Neural crest cell (in vitro differentiated cells): ENCODE data around the gene CCR6. TPM values are rescaled to one million over a fixed set of nuclear protein-coding genes. Genes with fewer than 3 reads are reported as not detected.
A peak's percentile ranks its signal among the peaks of the same experiment; 100 is the strongest.

Experiments used
- DNase-seq: peaks from one replicate; pipeline ENCODE4 v3.0.0; 2021; ENCODE audit warnings: low read depth, mixed read lengths, low spot score
- H3K27ac Mint-ChIP-seq: one replicate; pipeline ENCODE4 v1.8.0; 2021; ENCODE audit warnings: mild to moderate bottlenecking, mixed read lengths; ENCODE audit not compliant: unreplicated experiment
- H3K27me3 Mint-ChIP-seq: 2 replicates; pipeline ENCODE4 v1.8.0; 2021; ENCODE audit warnings: low read depth, mild to moderate bottlenecking, mixed read lengths
- H3K36me3 Mint-ChIP-seq: 2 replicates; pipeline ENCODE4 v1.8.0; 2021; ENCODE audit warnings: low read depth, mild to moderate bottlenecking, mixed read lengths
- H3K4me1 Mint-ChIP-seq: 2 replicates; pipeline ENCODE4 v1.8.0; 2021; ENCODE audit warnings: mixed read lengths
- H3K4me3 Mint-ChIP-seq: one replicate; pipeline ENCODE4 v1.8.0; 2021; ENCODE audit warnings: mild to moderate bottlenecking, mixed read lengths
- H3K9me3 Mint-ChIP-seq: 2 replicates; pipeline ENCODE4 v1.8.0; 2021; ENCODE audit warnings: mixed read lengths
- total RNA-seq: library from RNA; stranded (reverse); gene quantifications from 2 replicates; pipeline ENCODE4 v1.2.1, GENCODE V29; 2021
- TF ChIP-seq, protein P1 (sequence below): fragments of 200-600 bp; sonication (generic); conservative IDR thresholded peaks from 2 replicates; pipeline ENCODE4 v1.5.0; 2021; ENCODE audit warnings: antibody characterized with exemption, mild to moderate bottlenecking

Gene CCR6
- total RNA-seq, 1 donor from 2014 or later: not detected

DNA sequence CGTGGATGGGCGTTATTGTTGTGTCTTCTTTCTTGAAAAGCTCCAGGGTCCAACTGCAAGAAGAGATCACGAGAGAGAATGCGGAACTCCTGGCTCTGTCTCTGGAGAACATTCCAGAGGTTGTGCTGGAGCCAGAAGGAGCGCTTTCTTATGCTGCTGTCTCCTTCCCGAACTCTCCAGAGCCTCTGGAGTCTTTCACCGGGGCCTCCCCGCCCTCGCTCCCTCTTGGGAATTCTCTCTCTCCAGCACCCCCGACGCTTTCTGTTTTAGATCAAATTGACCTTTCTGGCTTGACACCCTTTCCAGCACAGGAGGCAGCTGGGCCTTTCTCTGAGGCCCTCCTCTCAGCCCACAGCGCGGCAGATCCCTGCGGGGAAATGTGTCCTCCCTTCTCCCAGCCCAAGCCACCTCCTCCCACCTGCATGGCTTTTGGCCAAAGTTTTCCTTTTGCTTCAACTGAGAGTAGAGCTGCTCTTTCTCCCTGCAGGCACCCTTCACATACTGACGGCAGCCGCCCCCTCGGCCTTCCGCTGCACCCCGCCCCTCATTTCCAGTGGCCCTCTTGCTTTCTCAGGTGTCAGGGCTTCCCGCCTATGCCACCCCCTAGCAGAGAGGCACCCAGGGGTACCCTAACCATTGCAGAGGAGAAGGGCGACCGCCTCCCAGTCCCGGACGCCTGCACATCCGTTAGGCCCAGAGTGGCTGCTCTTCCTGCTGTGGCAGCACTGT lies 6.6 kb upstream of the CCR6 start:
- Mint-ChIP-seq H3K27me3 (no peaks in the 10 kb centered on the region), H3K9me3 (no peaks in the 10 kb centered on the region), H3K27ac (peak overlapping the region; percentile 22), H3K4me3 (no peak overlapping the region), H3K4me1 (peaks cover 8% of the 10 kb centered on the region), H3K36me3 (no peaks in the 10 kb centered on the region)
- DNase-seq: no peak
- TF ChIP-seq, protein P1, sequence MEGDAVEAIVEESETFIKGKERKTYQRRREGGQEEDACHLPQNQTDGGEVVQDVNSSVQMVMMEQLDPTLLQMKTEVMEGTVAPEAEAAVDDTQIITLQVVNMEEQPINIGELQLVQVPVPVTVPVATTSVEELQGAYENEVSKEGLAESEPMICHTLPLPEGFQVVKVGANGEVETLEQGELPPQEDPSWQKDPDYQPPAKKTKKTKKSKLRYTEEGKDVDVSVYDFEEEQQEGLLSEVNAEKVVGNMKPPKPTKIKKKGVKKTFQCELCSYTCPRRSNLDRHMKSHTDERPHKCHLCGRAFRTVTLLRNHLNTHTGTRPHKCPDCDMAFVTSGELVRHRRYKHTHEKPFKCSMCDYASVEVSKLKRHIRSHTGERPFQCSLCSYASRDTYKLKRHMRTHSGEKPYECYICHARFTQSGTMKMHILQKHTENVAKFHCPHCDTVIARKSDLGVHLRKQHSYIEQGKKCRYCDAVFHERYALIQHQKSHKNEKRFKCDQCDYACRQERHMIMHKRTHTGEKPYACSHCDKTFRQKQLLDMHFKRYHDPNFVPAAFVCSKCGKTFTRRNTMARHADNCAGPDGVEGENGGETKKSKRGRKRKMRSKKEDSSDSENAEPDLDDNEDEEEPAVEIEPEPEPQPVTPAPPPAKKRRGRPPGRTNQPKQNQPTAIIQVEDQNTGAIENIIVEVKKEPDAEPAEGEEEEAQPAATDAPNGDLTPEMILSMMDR: no peak

DNA sequence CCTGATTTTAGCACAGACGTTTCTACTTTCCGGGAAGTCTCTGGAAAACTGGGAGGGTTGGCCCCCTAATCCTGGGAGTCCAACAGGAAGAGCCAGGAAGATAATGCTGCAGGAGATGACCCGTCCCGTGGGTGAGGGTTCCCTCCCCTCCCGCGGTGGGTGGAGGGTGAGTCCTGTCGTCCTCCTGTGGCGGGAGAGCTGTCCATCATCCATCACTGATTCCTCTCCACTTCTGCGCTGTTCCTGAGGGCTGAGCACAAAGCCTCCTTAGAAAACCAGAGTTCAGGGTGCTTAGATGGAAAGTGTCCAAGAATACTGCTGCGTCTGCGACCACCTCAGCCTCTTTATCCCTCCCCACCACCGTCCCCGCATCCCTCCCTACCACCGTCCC lies 6.1 kb upstream of the CCR6 start:
- no peaks in the 10 kb centered on the region for H3K9me3 Mint-ChIP-seq
- H3K4me1 Mint-ChIP-seq: peaks cover 8% of the 10 kb centered on the region
- H3K27ac Mint-ChIP-seq: no peak overlapping the region
- H3K4me3 Mint-ChIP-seq: no peak overlapping the region
- TF ChIP-seq, protein P1: no peak
- no peaks in the 10 kb centered on the region for H3K27me3 Mint-ChIP-seq
- no peaks in the 10 kb centered on the region for H3K36me3 Mint-ChIP-seq
- no peak for DNase-seq

DNA sequence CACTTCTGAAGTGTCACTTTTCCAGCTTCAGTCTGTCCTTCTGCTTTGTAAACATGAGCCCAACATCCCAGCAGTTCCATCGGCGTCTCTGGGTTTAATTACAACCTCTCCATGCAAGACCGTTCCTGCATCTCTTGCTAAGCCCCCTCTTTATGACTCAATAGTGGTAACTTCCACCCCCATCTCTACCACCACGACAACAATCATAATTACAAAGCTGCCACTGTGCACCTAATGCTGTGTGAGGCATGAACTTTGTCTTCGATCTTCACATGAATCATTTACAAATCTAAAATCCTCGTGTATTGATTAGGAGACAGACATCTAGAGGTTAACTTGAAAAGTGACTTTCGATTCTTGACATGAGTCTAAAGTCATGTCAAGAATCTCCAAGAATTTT lies 4.9 kb upstream of the CCR6 start:
- H3K27ac Mint-ChIP-seq: no peak overlapping the region
- TF ChIP-seq, protein P1: no peak
- no peak for DNase-seq
- H3K4me1 Mint-ChIP-seq: peaks cover 8% of the 10 kb centered on the region
- H3K36me3 Mint-ChIP-seq: no peaks in the 10 kb centered on the region
- no peaks in the 10 kb centered on the region for H3K9me3 Mint-ChIP-seq
- no peaks in the 10 kb centered on the region for H3K27me3 Mint-ChIP-seq
- H3K4me3 Mint-ChIP-seq: no peak overlapping the region

DNA sequence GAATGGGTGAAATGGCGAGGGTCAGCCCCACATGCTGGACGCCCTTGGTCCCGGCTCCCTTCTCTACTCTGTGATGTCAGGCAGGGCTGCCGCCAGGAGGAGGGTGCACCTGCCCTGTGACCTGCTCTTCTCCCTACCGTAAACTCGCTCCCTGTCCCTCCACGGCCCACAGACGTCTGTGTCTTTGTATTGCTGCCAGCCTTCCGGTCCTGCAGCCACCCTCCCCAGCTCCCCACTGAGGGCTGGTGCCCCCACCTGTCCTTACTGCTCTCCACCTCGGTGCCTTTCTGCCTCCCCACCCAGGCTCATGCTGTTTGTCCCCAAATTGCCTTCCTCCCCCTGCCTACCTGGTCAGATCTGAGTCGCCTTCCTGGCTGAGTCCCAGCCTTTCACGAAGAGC lies 4.1 kb upstream of the CCR6 start:
- DNase-seq: no peak
- no peaks in the 10 kb centered on the region for H3K9me3 Mint-ChIP-seq

DNA sequence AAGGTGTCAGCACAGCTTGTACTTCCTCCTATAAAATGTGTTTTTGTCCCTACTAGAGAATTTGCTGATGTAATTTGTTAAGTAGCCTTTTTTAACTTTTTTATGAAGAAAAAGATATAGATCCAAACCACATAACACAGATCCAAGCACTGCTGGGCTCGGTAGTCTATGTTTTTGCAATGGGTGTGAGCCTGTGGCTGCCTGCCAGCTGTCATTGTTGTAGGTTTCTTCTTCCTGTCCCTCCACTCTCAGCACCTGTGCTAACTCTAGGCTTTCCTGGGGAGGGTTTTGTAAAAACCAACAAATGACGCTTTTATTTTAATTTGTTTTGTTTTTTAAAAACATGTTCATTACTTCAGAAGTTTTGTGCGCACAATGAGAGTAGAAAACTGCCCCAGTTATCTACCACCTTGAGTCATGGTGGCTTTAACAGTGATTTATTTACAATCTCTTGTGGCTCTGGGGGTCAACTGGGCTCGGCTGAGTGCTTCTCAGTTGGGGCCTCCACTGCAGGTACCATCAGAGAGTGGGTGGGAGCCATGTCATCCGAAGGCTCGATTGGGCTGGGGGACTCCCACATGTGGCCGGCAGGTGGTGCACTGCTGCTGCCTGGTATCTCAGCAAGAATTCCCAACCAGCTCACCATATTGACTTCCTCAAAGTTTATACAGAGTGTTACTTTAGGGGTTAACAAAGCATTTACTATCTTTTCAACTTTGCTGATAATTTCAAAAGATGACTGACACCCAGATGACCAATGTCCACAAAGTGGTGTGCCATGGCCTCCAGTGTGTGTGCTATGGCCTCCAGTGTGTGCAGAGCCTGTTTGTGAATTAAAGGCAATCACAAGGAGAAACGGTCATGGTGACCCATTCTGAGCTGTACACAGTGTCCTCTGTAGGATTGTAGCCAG lies 3.0 kb upstream of the CCR6 start:
- H3K9me3 Mint-ChIP-seq: no peaks in the 10 kb centered on the region
- no peaks in the 10 kb centered on the region for H3K36me3 Mint-ChIP-seq
- no peaks in the 10 kb centered on the region for H3K27me3 Mint-ChIP-seq

More for the DNA sequence above, 4.1 kb upstream of the CCR6 start:
- Mint-ChIP-seq H3K4me3 (no peak overlapping the region), H3K27ac (no peak overlapping the region), H3K27me3 (no peaks in the 10 kb centered on the region), H3K4me1 (peaks cover 8% of the 10 kb centered on the region), H3K36me3 (no peaks in the 10 kb centered on the region)
- TF ChIP-seq, protein P1: no peak

More for the DNA sequence above, 3.0 kb upstream of the CCR6 start:
- H3K27ac Mint-ChIP-seq: no peak overlapping the region
- no peak overlapping the region for H3K4me3 Mint-ChIP-seq
- peaks cover 8% of the 10 kb centered on the region for H3K4me1 Mint-ChIP-seq
- TF ChIP-seq, protein P1: no peak
- no peak for DNase-seq
